WTC11 (cell line): ENCODE results near the gene GARNL3. TPM values are rescaled to one million over a fixed set of nuclear protein-coding genes. Genes with fewer than 3 reads are reported as not detected.
A peak's percentile ranks its signal among the peaks of the same experiment; 100 is the strongest.

Source experiments
- ATAC-seq: fragments of 200-7000 bp; cut with Tn5 transposase; 2 replicates; pipeline ENCODE4 v1.10.0; 2021; ENCODE audit warnings: mild to moderate bottlenecking, moderate library complexity
- CTCF ChIA-PET: fragments of 300-600 bp; sonication (Branson Sonifier 250); formaldehyde crosslinking; loops from one replicate; lab custom pipeline; 2021; ENCODE audit warnings: antibody characterized with exemption; lab: Charles Lee
- POLR2A ChIA-PET: fragments of 350-600 bp; sonication (Branson Sonifier 250); formaldehyde crosslinking; loops from one replicate; lab custom pipeline; 2021; ENCODE audit warnings: antibody characterized with exemption; lab: Charles Lee
- DNase-seq: peaks from one replicate; pipeline ENCODE4 v3.0.0; 2021; ENCODE audit warnings: low spot score
- H3K27ac Mint-ChIP-seq: 2 replicates; pipeline ENCODE4 v1.8.0; 2021; ENCODE audit warnings: mixed read lengths
- H3K27me3 Mint-ChIP-seq: 2 replicates; pipeline ENCODE4 v1.8.0; 2021; ENCODE audit warnings: low read depth, mild to moderate bottlenecking, moderate library complexity, mixed read lengths
- H3K36me3 Mint-ChIP-seq: 2 replicates; pipeline ENCODE4 v1.8.0; 2021; ENCODE audit warnings: mixed read lengths
- H3K4me1 Mint-ChIP-seq: 2 replicates; pipeline ENCODE4 v1.8.0; 2022; ENCODE audit warnings: mixed read lengths
- H3K4me3 Mint-ChIP-seq: 2 replicates; pipeline ENCODE4 v1.8.0; 2021; ENCODE audit warnings: mild to moderate bottlenecking, moderate library complexity, mixed read lengths
- H3K9me3 Mint-ChIP-seq: 2 replicates; pipeline ENCODE4 v1.8.0; 2021; ENCODE audit warnings: mixed read lengths
- ESRRA ChIP-seq: sonication (generic); formaldehyde crosslinking; IDR thresholded peaks from 2 replicates; pipeline ENCODE4 v1.8.1; 2022; ENCODE audit warnings: mild to moderate bottlenecking, missing genetic modification reagents, borderline replicate concordance
- FOXJ3 ChIP-seq: sonication (generic); formaldehyde crosslinking; IDR thresholded peaks from 2 replicates; pipeline ENCODE4 v1.9.0; 2021; ENCODE audit warnings: missing genetic modification reagents, mild to moderate bottlenecking, borderline replicate concordance
- JUN ChIP-seq: sonication (generic); formaldehyde crosslinking; IDR thresholded peaks from 2 replicates; pipeline ENCODE4 v1.8.0; 2023; ENCODE audit warnings: mild to moderate bottlenecking, missing genetic modification reagents
- KAT7 ChIP-seq: sonication (generic); formaldehyde crosslinking; IDR thresholded peaks from 2 replicates; pipeline ENCODE4 v1.8.1; 2023; ENCODE audit warnings: missing genetic modification reagents, mild to moderate bottlenecking, borderline replicate concordance
- NR2C2 ChIP-seq: sonication (generic); formaldehyde crosslinking; IDR thresholded peaks from 2 replicates; pipeline ENCODE4 v1.8.0; 2022; ENCODE audit warnings: mild to moderate bottlenecking, missing genetic modification reagents
- NR3C1 ChIP-seq: sonication (generic); formaldehyde crosslinking; conservative IDR thresholded peaks from 2 replicates; pipeline ENCODE4 v1.8.1; 2023; ENCODE audit warnings: low read depth, mild to moderate bottlenecking, missing genetic modification reagents
- OVOL2 ChIP-seq: fragments of 250-450 bp; sonication (Bioruptor Pico); IDR thresholded peaks from 2 replicates; pipeline ENCODE4 v1.9.0; 2021; ENCODE audit warnings: mild to moderate bottlenecking, borderline replicate concordance
- PRRX2 ChIP-seq: fragments of 250-450 bp; sonication (Bioruptor Pico); IDR thresholded peaks from 2 replicates; pipeline ENCODE4 v1.8.0; 2021; ENCODE audit warnings: mild to moderate bottlenecking
- TCF7 ChIP-seq: sonication (generic); formaldehyde crosslinking; IDR thresholded peaks from 2 replicates; pipeline ENCODE4 v1.8.0; 2022; ENCODE audit warnings: mild to moderate bottlenecking, low read depth, missing genetic modification reagents, moderate library complexity
- ZBTB21 ChIP-seq: sonication (generic); formaldehyde crosslinking; IDR thresholded peaks from 2 replicates; pipeline ENCODE4 v1.8.1; 2023; ENCODE audit warnings: mild to moderate bottlenecking, missing genetic modification reagents, borderline replicate concordance
- ZNF219 ChIP-seq: sonication (generic); formaldehyde crosslinking; IDR thresholded peaks from 2 replicates; pipeline ENCODE4 v1.8.0; 2023; ENCODE audit warnings: missing genetic modification reagents, mild to moderate bottlenecking, borderline replicate concordance
- ZNF396 ChIP-seq: fragments of 250-450 bp; sonication (Bioruptor Pico); IDR thresholded peaks from 2 replicates; pipeline ENCODE4 v1.8.0; 2021; ENCODE audit warnings: mild to moderate bottlenecking, moderate library complexity, borderline replicate concordance
- ZNF416 ChIP-seq: fragments of 250-450 bp; sonication (Bioruptor Pico); IDR thresholded peaks from 2 replicates; pipeline ENCODE4 v1.9.0; 2021; ENCODE audit warnings: mild to moderate bottlenecking, inconsistent platforms
- ZNF671 ChIP-seq: fragments of 250-450 bp; sonication (Bioruptor Pico); IDR thresholded peaks from 2 replicates; pipeline ENCODE4 v1.8.0; 2021; ENCODE audit warnings: mild to moderate bottlenecking
- total RNA-seq: library from RNA; stranded (reverse); gene quantifications from 3 replicates; pipeline ENCODE4 v1.2.3, GENCODE V29; 2021
- TF ChIP-seq, protein P1 (sequence below): sonication (generic); formaldehyde crosslinking; IDR thresholded peaks from 2 replicates; pipeline ENCODE4 v1.8.0; 2022; ENCODE audit warnings: mild to moderate bottlenecking, missing genetic modification reagents
- TF ChIP-seq, protein P2 (sequence below): sonication (generic); formaldehyde crosslinking; IDR thresholded peaks from 2 replicates; pipeline ENCODE4 v1.8.1; 2023; ENCODE audit warnings: mild to moderate bottlenecking, missing genetic modification reagents, moderate library complexity
- TF ChIP-seq, protein P3 (sequence below): sonication (generic); formaldehyde crosslinking; IDR thresholded peaks from 2 replicates; pipeline ENCODE4 v1.8.0; 2022; ENCODE audit warnings: mild to moderate bottlenecking, missing genetic modification reagents
- TF ChIP-seq, protein P4 (sequence below): sonication (generic); formaldehyde crosslinking; IDR thresholded peaks from 2 replicates; pipeline ENCODE4 v1.8.1; 2022; ENCODE audit warnings: mild to moderate bottlenecking, missing genetic modification reagents, moderate library complexity, borderline replicate concordance

The GARNL3 gene
- total RNA-seq, 1 experiment from 2014 or later: 17.8 TPM

- ATAC-seq: no peak; the same call in none of the 2 replicates
- CTCF ChIA-PET: interaction anchor here (0.9 to 1.4 kb wide), 13 partner anchors 27 to 519 kb away, joined by 3 to 12 read pairs (median 3); partner anchors contain the start of genes LRSAM1, RPL12, SLC2A8 and TOR2A
- POLR2A ChIA-PET: interaction anchor here (0.6 to 1.4 kb wide), 6 partner anchors 9 to 64 kb away, joined by 3 to 9 read pairs (median 3); partner anchors contain the start of genes LRSAM1, RPL12 and SLC2A8
These were observed 160.1 kb downstream of the GARNL3 start for GRCh38 chr9:127424676-127424999.

DNA sequence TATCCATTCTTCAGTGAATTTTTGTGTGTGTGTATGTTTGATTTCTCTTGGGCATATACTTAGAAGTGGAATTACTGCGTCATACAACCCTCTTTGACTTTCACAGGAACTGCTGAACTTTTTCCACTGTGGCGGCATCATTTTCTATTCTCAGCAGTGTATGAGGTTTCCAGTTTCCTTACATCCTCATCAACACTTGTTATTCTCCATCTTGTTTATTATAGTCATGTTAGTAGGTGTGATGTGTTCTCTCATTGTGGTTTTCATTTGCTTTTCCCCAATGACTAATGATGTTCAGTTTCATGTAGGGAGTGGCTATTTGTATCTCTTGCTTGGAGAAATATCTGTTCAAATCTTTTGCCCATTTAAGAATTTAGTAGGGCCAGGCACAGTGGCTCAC is 162.2 kb downstream of the GARNL3 start:
- no peaks in the 10 kb centered on the region for H3K9me3 Mint-ChIP-seq
- H3K4me1 Mint-ChIP-seq: peaks cover 22% of the 10 kb centered on the region
- H3K27me3 Mint-ChIP-seq: no peaks in the 10 kb centered on the region
- H3K4me3 Mint-ChIP-seq: peak overlapping the region; percentile 98
- no peak for TF ChIP-seq JUN
- TF ChIP-seq ZNF416 (CRISPR knock-in tag): no peak
- TF ChIP-seq, protein P1, sequence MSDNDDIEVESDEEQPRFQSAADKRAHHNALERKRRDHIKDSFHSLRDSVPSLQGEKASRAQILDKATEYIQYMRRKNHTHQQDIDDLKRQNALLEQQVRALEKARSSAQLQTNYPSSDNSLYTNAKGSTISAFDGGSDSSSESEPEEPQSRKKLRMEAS (CRISPR knock-in tag): no peak
- no peak for TF ChIP-seq TCF7 (CRISPR knock-in tag)
- TF ChIP-seq PRRX2 (CRISPR knock-in tag): no peak
- DNase-seq (no peak), ATAC-seq (no peak)
- ChIA-PET POLR2A (interaction anchor here (0.7 kb wide), 1 partner anchor 118 kb away, joined by 5 read pairs; no protein-coding TSS in a partner anchor), CTCF (no interaction called here)
- H3K27ac Mint-ChIP-seq: peak overlapping the region; percentile 65; the same call in 1 of the 2 replicates
- peaks cover 37% of the 10 kb centered on the region for H3K36me3 Mint-ChIP-seq

More at GRCh38 chr9:127424676-127424999, 160.1 kb downstream of the GARNL3 start:
- H3K27ac Mint-ChIP-seq: peak overlapping the region; percentile 99
- no peak for DNase-seq
- H3K4me3 Mint-ChIP-seq: peak overlapping the region; percentile 98
- H3K36me3 Mint-ChIP-seq: peaks cover 19% of the 10 kb centered on the region
- H3K9me3 Mint-ChIP-seq: no peaks in the 10 kb centered on the region
- no peak for TF ChIP-seq ZBTB21 (CRISPR knock-in tag)
- TF ChIP-seq NR2C2 (CRISPR knock-in tag): no peak
- TF ChIP-seq ZNF219 (CRISPR knock-in tag): no peak
- TF ChIP-seq, protein P2, sequence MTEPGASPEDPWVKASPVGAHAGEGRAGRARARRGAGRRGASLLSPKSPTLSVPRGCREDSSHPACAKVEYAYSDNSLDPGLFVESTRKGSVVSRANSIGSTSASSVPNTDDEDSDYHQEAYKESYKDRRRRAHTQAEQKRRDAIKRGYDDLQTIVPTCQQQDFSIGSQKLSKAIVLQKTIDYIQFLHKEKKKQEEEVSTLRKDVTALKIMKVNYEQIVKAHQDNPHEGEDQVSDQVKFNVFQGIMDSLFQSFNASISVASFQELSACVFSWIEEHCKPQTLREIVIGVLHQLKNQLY: no peak
- no peak for TF ChIP-seq NR3C1 (CRISPR knock-in tag)
- no peak for TF ChIP-seq ZNF671 (CRISPR knock-in tag)
- TF ChIP-seq, protein P3, sequence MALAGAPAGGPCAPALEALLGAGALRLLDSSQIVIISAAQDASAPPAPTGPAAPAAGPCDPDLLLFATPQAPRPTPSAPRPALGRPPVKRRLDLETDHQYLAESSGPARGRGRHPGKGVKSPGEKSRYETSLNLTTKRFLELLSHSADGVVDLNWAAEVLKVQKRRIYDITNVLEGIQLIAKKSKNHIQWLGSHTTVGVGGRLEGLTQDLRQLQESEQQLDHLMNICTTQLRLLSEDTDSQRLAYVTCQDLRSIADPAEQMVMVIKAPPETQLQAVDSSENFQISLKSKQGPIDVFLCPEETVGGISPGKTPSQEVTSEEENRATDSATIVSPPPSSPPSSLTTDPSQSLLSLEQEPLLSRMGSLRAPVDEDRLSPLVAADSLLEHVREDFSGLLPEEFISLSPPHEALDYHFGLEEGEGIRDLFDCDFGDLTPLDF: 0 out of 2 replicates have a peak, but pooled peaks have one; percentile 54
- TF ChIP-seq, all 79 proteins: peak for 1
- peaks cover 24% of the 10 kb centered on the region for H3K4me1 Mint-ChIP-seq
- H3K27me3 Mint-ChIP-seq: no peaks in the 10 kb centered on the region

- Mint-ChIP-seq H3K36me3 (peaks cover 45% of the 10 kb centered on the region), H3K27me3 (no peaks in the 10 kb centered on the region), H3K27ac (no peak overlapping the region), H3K9me3 (no peaks in the 10 kb centered on the region), H3K4me1 (peaks cover 11% of the 10 kb centered on the region), H3K4me3 (no peak overlapping the region)
- TF ChIP-seq ZNF396 (CRISPR knock-in tag) (no peak), FOXJ3 (CRISPR knock-in tag) (no peak), KAT7 (CRISPR knock-in tag) (no peak), OVOL2 (CRISPR knock-in tag) (no peak), ESRRA (CRISPR knock-in tag) (no peak)
- TF ChIP-seq, protein P4, sequence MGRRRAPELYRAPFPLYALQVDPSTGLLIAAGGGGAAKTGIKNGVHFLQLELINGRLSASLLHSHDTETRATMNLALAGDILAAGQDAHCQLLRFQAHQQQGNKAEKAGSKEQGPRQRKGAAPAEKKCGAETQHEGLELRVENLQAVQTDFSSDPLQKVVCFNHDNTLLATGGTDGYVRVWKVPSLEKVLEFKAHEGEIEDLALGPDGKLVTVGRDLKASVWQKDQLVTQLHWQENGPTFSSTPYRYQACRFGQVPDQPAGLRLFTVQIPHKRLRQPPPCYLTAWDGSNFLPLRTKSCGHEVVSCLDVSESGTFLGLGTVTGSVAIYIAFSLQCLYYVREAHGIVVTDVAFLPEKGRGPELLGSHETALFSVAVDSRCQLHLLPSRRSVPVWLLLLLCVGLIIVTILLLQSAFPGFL (CRISPR knock-in tag): no peak
- POLR2A ChIA-PET: no interaction called here
- CTCF ChIA-PET: no interaction called here
- ATAC-seq (no peak), DNase-seq (no peak)
These were observed 163.8 kb downstream of the GARNL3 start for GRCh38 chr9:127428348-127428747.
